ENCODE results near the gene ATP1B2. TPM values are rescaled to one million over a fixed set of nuclear protein-coding genes. Genes with fewer than 3 reads are reported as not detected.

Gene ATP1B2
- total and polyA plus RNA-seq, 2 of the 8 experiments (the other 6 are each of a cell fraction or from before 2014, with no cell fraction given) = 9.1 to 21.0 TPM

DNA sequence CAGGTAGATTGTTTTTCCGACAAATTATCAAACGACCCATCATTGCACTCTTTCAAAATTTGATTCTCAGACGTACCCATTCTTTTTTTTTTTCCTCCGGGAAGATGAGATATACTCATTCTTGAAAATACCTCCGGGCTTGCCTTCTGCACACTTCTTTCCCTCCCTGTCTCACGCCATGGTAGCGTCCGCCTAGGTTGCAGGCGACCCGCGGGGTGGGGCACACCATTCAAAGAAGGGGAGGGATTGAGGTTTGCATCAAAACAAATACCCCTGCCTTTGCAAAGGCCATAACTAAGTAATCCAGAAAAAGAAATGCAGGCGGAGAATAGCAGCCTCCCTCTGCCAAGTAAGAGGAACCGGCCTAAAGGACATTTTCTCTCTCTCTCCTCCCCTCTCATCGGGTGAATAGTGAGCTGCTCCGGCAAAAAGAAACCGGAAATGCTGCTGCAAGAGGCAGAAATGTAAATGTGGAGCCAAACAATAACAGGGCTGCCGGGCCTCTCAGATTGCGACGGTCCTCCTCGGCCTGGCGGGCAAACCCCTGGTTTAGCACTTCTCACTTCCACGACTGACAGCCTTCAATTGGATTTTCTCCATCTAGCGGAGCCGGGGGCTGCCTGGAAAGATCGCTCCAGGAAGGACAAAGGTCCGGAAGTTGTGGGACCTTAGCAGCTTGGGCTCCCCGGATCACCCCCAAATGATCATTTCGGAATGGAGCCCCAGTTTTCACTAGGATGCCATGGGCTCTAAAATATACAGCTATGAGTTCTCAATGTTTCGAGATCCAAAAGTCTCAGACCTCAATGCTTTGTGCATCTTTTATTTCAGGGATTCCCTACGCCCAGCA is 35.7 kb downstream of the ATP1B2 start (continued):
- no peak for TF ChIP-seq CREB1 (IDR thresholded peaks at IDR 0.05)
- TF ChIP-seq POLR2A (IDR thresholded peaks at IDR 0.05; ENCODE audit: control extremely low read depth in 1 of 2, low read depth in 2 of 2, low read length in 2 of 2) = peak; percentile 88 to 91
- TF ChIP-seq PHF8 (conservative IDR thresholded peaks at IDR 0.05; ENCODE audit: low read depth, low read length) = peak; percentile 52
- no peak for TF ChIP-seq SP2 (IDR thresholded peaks at IDR 0.05; ENCODE audit: low read length)
- TF ChIP-seq, protein P1, sequence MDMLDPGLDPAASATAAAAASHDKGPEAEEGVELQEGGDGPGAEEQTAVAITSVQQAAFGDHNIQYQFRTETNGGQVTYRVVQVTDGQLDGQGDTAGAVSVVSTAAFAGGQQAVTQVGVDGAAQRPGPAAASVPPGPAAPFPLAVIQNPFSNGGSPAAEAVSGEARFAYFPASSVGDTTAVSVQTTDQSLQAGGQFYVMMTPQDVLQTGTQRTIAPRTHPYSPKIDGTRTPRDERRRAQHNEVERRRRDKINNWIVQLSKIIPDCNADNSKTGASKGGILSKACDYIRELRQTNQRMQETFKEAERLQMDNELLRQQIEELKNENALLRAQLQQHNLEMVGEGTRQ (IDR thresholded peaks at IDR 0.05; ENCODE audit: low read length) = no peak
- TF ChIP-seq KDM5A (IDR thresholded peaks at IDR 0.05; ENCODE audit: low read length) = no peak
- TF ChIP-seq, protein P2, sequence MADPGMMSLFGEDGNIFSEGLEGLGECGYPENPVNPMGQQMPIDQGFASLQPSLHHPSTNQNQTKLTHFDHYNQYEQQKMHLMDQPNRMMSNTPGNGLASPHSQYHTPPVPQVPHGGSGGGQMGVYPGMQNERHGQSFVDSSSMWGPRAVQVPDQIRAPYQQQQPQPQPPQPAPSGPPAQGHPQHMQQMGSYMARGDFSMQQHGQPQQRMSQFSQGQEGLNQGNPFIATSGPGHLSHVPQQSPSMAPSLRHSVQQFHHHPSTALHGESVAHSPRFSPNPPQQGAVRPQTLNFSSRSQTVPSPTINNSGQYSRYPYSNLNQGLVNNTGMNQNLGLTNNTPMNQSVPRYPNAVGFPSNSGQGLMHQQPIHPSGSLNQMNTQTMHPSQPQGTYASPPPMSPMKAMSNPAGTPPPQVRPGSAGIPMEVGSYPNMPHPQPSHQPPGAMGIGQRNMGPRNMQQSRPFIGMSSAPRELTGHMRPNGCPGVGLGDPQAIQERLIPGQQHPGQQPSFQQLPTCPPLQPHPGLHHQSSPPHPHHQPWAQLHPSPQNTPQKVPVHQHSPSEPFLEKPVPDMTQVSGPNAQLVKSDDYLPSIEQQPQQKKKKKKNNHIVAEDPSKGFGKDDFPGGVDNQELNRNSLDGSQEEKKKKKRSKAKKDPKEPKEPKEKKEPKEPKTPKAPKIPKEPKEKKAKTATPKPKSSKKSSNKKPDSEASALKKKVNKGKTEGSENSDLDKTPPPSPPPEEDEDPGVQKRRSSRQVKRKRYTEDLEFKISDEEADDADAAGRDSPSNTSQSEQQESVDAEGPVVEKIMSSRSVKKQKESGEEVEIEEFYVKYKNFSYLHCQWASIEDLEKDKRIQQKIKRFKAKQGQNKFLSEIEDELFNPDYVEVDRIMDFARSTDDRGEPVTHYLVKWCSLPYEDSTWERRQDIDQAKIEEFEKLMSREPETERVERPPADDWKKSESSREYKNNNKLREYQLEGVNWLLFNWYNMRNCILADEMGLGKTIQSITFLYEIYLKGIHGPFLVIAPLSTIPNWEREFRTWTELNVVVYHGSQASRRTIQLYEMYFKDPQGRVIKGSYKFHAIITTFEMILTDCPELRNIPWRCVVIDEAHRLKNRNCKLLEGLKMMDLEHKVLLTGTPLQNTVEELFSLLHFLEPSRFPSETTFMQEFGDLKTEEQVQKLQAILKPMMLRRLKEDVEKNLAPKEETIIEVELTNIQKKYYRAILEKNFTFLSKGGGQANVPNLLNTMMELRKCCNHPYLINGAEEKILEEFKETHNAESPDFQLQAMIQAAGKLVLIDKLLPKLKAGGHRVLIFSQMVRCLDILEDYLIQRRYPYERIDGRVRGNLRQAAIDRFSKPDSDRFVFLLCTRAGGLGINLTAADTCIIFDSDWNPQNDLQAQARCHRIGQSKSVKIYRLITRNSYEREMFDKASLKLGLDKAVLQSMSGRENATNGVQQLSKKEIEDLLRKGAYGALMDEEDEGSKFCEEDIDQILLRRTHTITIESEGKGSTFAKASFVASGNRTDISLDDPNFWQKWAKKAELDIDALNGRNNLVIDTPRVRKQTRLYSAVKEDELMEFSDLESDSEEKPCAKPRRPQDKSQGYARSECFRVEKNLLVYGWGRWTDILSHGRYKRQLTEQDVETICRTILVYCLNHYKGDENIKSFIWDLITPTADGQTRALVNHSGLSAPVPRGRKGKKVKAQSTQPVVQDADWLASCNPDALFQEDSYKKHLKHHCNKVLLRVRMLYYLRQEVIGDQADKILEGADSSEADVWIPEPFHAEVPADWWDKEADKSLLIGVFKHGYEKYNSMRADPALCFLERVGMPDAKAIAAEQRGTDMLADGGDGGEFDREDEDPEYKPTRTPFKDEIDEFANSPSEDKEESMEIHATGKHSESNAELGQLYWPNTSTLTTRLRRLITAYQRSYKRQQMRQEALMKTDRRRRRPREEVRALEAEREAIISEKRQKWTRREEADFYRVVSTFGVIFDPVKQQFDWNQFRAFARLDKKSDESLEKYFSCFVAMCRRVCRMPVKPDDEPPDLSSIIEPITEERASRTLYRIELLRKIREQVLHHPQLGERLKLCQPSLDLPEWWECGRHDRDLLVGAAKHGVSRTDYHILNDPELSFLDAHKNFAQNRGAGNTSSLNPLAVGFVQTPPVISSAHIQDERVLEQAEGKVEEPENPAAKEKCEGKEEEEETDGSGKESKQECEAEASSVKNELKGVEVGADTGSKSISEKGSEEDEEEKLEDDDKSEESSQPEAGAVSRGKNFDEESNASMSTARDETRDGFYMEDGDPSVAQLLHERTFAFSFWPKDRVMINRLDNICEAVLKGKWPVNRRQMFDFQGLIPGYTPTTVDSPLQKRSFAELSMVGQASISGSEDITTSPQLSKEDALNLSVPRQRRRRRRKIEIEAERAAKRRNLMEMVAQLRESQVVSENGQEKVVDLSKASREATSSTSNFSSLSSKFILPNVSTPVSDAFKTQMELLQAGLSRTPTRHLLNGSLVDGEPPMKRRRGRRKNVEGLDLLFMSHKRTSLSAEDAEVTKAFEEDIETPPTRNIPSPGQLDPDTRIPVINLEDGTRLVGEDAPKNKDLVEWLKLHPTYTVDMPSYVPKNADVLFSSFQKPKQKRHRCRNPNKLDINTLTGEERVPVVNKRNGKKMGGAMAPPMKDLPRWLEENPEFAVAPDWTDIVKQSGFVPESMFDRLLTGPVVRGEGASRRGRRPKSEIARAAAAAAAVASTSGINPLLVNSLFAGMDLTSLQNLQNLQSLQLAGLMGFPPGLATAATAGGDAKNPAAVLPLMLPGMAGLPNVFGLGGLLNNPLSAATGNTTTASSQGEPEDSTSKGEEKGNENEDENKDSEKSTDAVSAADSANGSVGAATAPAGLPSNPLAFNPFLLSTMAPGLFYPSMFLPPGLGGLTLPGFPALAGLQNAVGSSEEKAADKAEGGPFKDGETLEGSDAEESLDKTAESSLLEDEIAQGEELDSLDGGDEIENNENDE (IDR thresholded peaks at IDR 0.05; ENCODE audit: insufficient replicate concordance, low read length) = no peak

Measured in H1 (cell line).